Uterus (tissue), 2 donors: Measurements from ENCODE around the gene GPR17.

ENCODE experiments used
- CTCF ChIP-seq, 4 experiments: fragments of 200-600 bp in 2 of 4; fragments of 450-650 bp in 2 of 4; sonication (generic) in 2 of 4; IDR thresholded peaks; one replicate each; pipeline ENCODE4 v1.5.1; 2016 to 2019; ENCODE audit warnings: antibody characterized with exemption in 4 of 4, mild to moderate bottlenecking in 2 of 4, moderate library complexity in 1 of 4
- POLR2A ChIP-seq, 2 donors: fragments of 450-650 bp; IDR thresholded peaks; one replicate each; pipeline ENCODE4 v1.6.1; 2016; ENCODE audit warnings: antibody characterized with exemption in 2 of 2, mild to moderate bottlenecking in 1 of 2, moderate library complexity in 1 of 2

- TF ChIP-seq CTCF (IDR thresholded peaks at IDR 0.05) (no peak), POLR2A (IDR thresholded peaks at IDR 0.05) (no peak)
Observed at GRCh38 chr2:127605691-127606263, 40.2 kb upstream of the GPR17 start.
